A549 (cell line): Measurements from ENCODE around the gene THAP3. TPM values are rescaled to one million over a fixed set of nuclear protein-coding genes. Genes with fewer than 3 reads are reported as not detected.

Source experiments
- ATAC-seq, 2 experiments: fragments of 200-7000 bp in 1 of 2; fragments of >200 bp in 1 of 2; cut with Nextera tagmentation in 1 of 2; cut with Tn5 transposase in 1 of 2; 3 replicates each; pipeline versions ENCODE4 v1.8.0 to v1.9.1; 2018 to 2020; ENCODE audit warnings: mild to moderate bottlenecking in 1 of 2, moderate library complexity in 1 of 2
- CTCF ChIA-PET: fragments of 300-600 bp; sonication (Branson Sonifier 250); formaldehyde crosslinking; extraction: SDS; loops from one replicate; lab custom pipeline; 2021; ENCODE audit warnings: antibody characterized with exemption, inconsistent platforms; lab: Yijun Ruan, JAX
- POLR2A ChIA-PET: fragments of 350-600 bp; formaldehyde crosslinking; extraction: SDS; loops from one replicate; lab custom pipeline; 2021; ENCODE audit warnings: antibody characterized with exemption, inconsistent platforms; lab: Yijun Ruan, JAX
- DNase-seq, 2 experiments: peaks; one replicate each; pipeline versions ENCODE4 v3.0.0 to v3.0.0-alpha.2; 2011 to 2016; ENCODE audit warnings: low read depth in 1 of 2, low spot score in 1 of 2
- FAIRE-seq: peaks from 2 replicates; lab custom pipeline; 2011; peaks lifted over from hg19 to GRCh38; lab: Jason Lieb, UNC
- H3K27ac ChIP-seq, 2 experiments: fragments of >200 bp; sonication (Bioruptor Twin); formaldehyde crosslinking; 3 replicates each; pipeline ENCODE4 v1.5.1; 2016 to 2017
- H3K4me1 ChIP-seq: fragments of >200 bp; sonication (Bioruptor Twin); formaldehyde crosslinking; 3 replicates; pipeline ENCODE4 v1.6.1; 2016
- H3K4me2 ChIP-seq: fragments of >200 bp; sonication (Bioruptor Twin); formaldehyde crosslinking; 3 replicates; pipeline ENCODE4 v1.6.1; 2016
- H3K4me3 ChIP-seq: fragments of >200 bp; sonication (Bioruptor Twin); formaldehyde crosslinking; 3 replicates; pipeline ENCODE4 v1.5.1; 2016
- H3K9me3 ChIP-seq: fragments of >200 bp; sonication (Bioruptor Twin); formaldehyde crosslinking; 3 replicates; pipeline ENCODE4 v1.6.1; 2016
- BHLHE40 ChIP-seq: IDR thresholded peaks from 2 replicates; pipeline ENCODE4 v1.6.1; 2012; ENCODE audit warnings: low read depth, low read length, inconsistent platforms
- CBX2 ChIP-seq: fragments of 200-600 bp; sonication (generic); IDR thresholded peaks from 2 replicates; pipeline ENCODE4 v1.6.1; 2016; ENCODE audit warnings: low read depth, mild to moderate bottlenecking, borderline replicate concordance
- CEBPB ChIP-seq, 2 experiments: fragments of >200 bp in 1 of 2; sonication (Bioruptor Twin) in 1 of 2; formaldehyde crosslinking in 1 of 2; IDR thresholded peaks; 2 replicates each; pipeline ENCODE4 v1.6.1; 2012 to 2016
- EHF ChIP-seq: fragments of 250-450 bp; sonication (Bioruptor Pico); IDR thresholded peaks from 2 replicates; pipeline ENCODE4 v1.5.0; 2020; ENCODE audit warnings: mild to moderate bottlenecking
- EP300 ChIP-seq, 2 experiments: fragments of >200 bp; sonication (Bioruptor Twin); formaldehyde crosslinking; IDR thresholded peaks; 2 replicates in 1 of 2; 3 replicates in 1 of 2; pipeline ENCODE4 v1.6.1; 2016 to 2017
- FOSB ChIP-seq: fragments of 250-450 bp; sonication (Bioruptor Pico); IDR thresholded peaks from 2 replicates; pipeline ENCODE4 v1.5.0; 2020; ENCODE audit warnings: mild to moderate bottlenecking, moderate library complexity
- GATA3 ChIP-seq: IDR thresholded peaks from 2 replicates; pipeline ENCODE4 v1.6.1; 2012; ENCODE audit warnings: borderline replicate concordance
- HDAC2 ChIP-seq: fragments of 200-600 bp; sonication (generic); IDR thresholded peaks from 2 replicates; pipeline ENCODE4 v1.6.1; 2016
- HEYL ChIP-seq: fragments of 250-450 bp; sonication (Bioruptor Pico); IDR thresholded peaks from 2 replicates; pipeline ENCODE4 v1.8.0; 2021; ENCODE audit warnings: mild to moderate bottlenecking, moderate library complexity
- HMGXB4 ChIP-seq: fragments of 250-450 bp; sonication (Bioruptor Pico); IDR thresholded peaks from 2 replicates; pipeline ENCODE4 v1.5.0; 2021; ENCODE audit warnings: mild to moderate bottlenecking, moderate library complexity, borderline replicate concordance
- HOXB13 ChIP-seq: fragments of 250-450 bp; sonication (Bioruptor Pico); IDR thresholded peaks from 2 replicates; pipeline ENCODE4 v1.5.0; 2020; ENCODE audit warnings: low read depth, mild to moderate bottlenecking, moderate library complexity
- JUN ChIP-seq, 2 experiments: fragments of >200 bp; sonication (Bioruptor Twin); formaldehyde crosslinking; IDR thresholded peaks; 2 replicates in 1 of 2; 3 replicates in 1 of 2; pipeline ENCODE4 v1.6.1; 2016 to 2017
- JUNB ChIP-seq: fragments of >200 bp; sonication (Bioruptor Twin); formaldehyde crosslinking; IDR thresholded peaks from 2 replicates; pipeline ENCODE4 v1.6.1; 2016
- MAX ChIP-seq: IDR thresholded peaks from 2 replicates; pipeline ENCODE4 v1.6.1; 2012
- NFE2L2 ChIP-seq: fragments of 150-350 bp; conservative IDR thresholded peaks from 2 replicates; pipeline ENCODE4 v1.6.1; 2014; ENCODE audit warnings: low read length
- NR3C1 ChIP-seq: fragments of >200 bp; sonication (Bioruptor Twin); formaldehyde crosslinking; IDR thresholded peaks from 3 replicates; pipeline ENCODE4 v1.6.1; 2017
- POLR2AphosphoS2 ChIP-seq: conservative IDR thresholded peaks from 2 replicates; pipeline ENCODE4 v1.6.1; 2012; ENCODE audit warnings: low read length, improper control_type of control experiment, inconsistent platforms
- RAD21 ChIP-seq, 2 experiments: fragments of >200 bp in 1 of 2; sonication (Bioruptor Twin) in 1 of 2; formaldehyde crosslinking in 1 of 2; IDR thresholded peaks in 1 of 2; conservative IDR thresholded peaks in 1 of 2; 2 replicates in 1 of 2; 3 replicates in 1 of 2; pipeline ENCODE4 v1.6.1; 2012 to 2018; ENCODE audit warnings: inconsistent platforms in 1 of 2
- RFX5 ChIP-seq: fragments of 450-650 bp; IDR thresholded peaks from 2 replicates; pipeline ENCODE4 v1.7.1; 2014; ENCODE audit warnings: antibody characterized with exemption, mild to moderate bottlenecking, moderate library complexity
- SREBF2 ChIP-seq: fragments of 450-650 bp; IDR thresholded peaks from 2 replicates; pipeline ENCODE4 v1.6.1; 2014; ENCODE audit warnings: mild to moderate bottlenecking, moderate library complexity
- USF2 ChIP-seq: fragments of 450-650 bp; IDR thresholded peaks from 2 replicates; pipeline ENCODE4 v1.6.1; 2014; ENCODE audit warnings: antibody characterized with exemption
- ZNF302 ChIP-seq: fragments of 250-450 bp; sonication (Bioruptor Pico); IDR thresholded peaks from 2 replicates; pipeline ENCODE4 v1.9.0; 2021; ENCODE audit warnings: inconsistent platforms, mild to moderate bottlenecking, moderate library complexity
- ZSCAN20 ChIP-seq: fragments of 250-450 bp; sonication (Bioruptor Pico); IDR thresholded peaks from 2 replicates; pipeline ENCODE4 v1.8.0; 2022; ENCODE audit warnings: mild to moderate bottlenecking, moderate library complexity
- WGBS: methylation state at CpG from one replicate; pipeline ENCODE4 v1.1.6; 2017; ENCODE audit errors: missing lambda C conversion rate; 5-methylcytosine and 5-hydroxymethylcytosine counted together
- polyA plus RNA-seq, 4 experiments: library from polyadenylated mRNA; depleted of rRNA in 3 of 4; stranded (reverse); fragments of >200 nt; fragmentation: RNase III in 1 of 4; extraction: RNeasy Plus Mini Kit Qiagen cat#74134 plus additional on column Dnase treatment in 1 of 4; gene quantifications; 2 replicates in 3 of 4; 3 replicates in 1 of 4; pipeline ENCODE4 v1.2.3, GENCODE V29; 2011 to 2017
- TF ChIP-seq, protein P1 (sequence below): fragments of >200 bp; sonication (Bioruptor Twin); formaldehyde crosslinking; IDR thresholded peaks from 2 replicates; pipeline ENCODE4 v1.6.1; 2016
- TF ChIP-seq, protein P2 (sequence below): fragments of >200 bp; sonication (Bioruptor Twin); formaldehyde crosslinking; IDR thresholded peaks from 3 replicates; pipeline ENCODE4 v1.5.1; 2016
- TF ChIP-seq, protein P3 (sequence below): fragments of 150-350 bp; IDR thresholded peaks from 2 replicates; pipeline ENCODE4 v1.6.1; 2014; ENCODE audit warnings: low read depth, mild to moderate bottlenecking, low read length

Gene THAP3
- polyA plus RNA-seq, 2 of the 4 experiments (the other 2 are of a cell fraction): 6.5 to 12.0 TPM

DNA sequence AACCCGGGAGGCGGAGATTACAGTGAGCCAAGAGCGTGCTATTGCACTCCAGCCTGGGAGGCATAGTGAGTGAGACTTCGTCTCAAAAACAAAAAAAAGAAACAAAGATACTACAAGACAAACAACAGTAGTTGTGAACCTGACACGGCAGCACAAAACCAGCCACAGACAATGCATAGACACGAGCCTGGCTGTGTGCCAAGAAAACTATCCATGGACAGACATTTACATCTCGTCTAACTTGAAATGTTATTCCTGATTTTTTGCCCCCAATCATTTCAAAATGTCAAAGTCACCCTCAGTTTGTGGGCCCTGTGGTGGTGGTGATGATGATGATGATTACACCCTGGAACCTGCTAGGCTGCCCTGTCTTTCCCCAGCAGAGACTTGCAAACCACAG, 28.3 kb upstream of the THAP3 start:
- Histone ChIP-seq H3K27ac (no peak overlapping the region), H3K4me1 (peaks cover 13% of the 10 kb centered on the region; the same call in 2 of the 3 replicates), H3K4me2 (no peak overlapping the region), H3K9me3 (no peaks in the 10 kb centered on the region), H3K4me3 (no peak overlapping the region)
- DNase-seq (no peak), FAIRE-seq (no peak), ATAC-seq (no peak)
- WGBS: 77% methylated on average over 7 of the region's 7 CpGs
- ChIA-PET POLR2A (no interaction called here), CTCF (interaction anchor here (1.7 kb wide), 2 partner anchors 12 to 42 kb away, joined by 4 read pairs; partner anchors contain the start of genes NOL9 and TAS1R1)
- TF ChIP-seq CBX2 (no peak), HDAC2 (no peak), HEYL (CRISPR knock-in tag) (no peak), USF2 (no peak), CEBPB (IDR thresholded peaks at IDR 0.05) (no peak), ZSCAN20 (CRISPR knock-in tag) (no peak), EHF (CRISPR knock-in tag) (no peak), GATA3 (no peak), JUNB (no peak), EP300 (IDR thresholded peaks at IDR 0.05) (no peak), FOSB (CRISPR knock-in tag) (no peak), NR3C1 (no peak), MAX (no peak), ZNF302 (CRISPR knock-in tag) (no peak), POLR2AphosphoS2 (no peak), RFX5 (no peak), HOXB13 (CRISPR knock-in tag) (no peak), JUN (IDR thresholded peaks at IDR 0.05) (no peak)
- TF ChIP-seq, protein P1, sequence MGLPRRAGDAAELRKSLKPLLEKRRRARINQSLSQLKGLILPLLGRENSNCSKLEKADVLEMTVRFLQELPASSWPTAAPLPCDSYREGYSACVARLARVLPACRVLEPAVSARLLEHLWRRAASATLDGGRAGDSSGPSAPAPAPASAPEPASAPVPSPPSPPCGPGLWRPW: no peak
- TF ChIP-seq, protein P2, sequence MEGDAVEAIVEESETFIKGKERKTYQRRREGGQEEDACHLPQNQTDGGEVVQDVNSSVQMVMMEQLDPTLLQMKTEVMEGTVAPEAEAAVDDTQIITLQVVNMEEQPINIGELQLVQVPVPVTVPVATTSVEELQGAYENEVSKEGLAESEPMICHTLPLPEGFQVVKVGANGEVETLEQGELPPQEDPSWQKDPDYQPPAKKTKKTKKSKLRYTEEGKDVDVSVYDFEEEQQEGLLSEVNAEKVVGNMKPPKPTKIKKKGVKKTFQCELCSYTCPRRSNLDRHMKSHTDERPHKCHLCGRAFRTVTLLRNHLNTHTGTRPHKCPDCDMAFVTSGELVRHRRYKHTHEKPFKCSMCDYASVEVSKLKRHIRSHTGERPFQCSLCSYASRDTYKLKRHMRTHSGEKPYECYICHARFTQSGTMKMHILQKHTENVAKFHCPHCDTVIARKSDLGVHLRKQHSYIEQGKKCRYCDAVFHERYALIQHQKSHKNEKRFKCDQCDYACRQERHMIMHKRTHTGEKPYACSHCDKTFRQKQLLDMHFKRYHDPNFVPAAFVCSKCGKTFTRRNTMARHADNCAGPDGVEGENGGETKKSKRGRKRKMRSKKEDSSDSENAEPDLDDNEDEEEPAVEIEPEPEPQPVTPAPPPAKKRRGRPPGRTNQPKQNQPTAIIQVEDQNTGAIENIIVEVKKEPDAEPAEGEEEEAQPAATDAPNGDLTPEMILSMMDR: no peak

DNA sequence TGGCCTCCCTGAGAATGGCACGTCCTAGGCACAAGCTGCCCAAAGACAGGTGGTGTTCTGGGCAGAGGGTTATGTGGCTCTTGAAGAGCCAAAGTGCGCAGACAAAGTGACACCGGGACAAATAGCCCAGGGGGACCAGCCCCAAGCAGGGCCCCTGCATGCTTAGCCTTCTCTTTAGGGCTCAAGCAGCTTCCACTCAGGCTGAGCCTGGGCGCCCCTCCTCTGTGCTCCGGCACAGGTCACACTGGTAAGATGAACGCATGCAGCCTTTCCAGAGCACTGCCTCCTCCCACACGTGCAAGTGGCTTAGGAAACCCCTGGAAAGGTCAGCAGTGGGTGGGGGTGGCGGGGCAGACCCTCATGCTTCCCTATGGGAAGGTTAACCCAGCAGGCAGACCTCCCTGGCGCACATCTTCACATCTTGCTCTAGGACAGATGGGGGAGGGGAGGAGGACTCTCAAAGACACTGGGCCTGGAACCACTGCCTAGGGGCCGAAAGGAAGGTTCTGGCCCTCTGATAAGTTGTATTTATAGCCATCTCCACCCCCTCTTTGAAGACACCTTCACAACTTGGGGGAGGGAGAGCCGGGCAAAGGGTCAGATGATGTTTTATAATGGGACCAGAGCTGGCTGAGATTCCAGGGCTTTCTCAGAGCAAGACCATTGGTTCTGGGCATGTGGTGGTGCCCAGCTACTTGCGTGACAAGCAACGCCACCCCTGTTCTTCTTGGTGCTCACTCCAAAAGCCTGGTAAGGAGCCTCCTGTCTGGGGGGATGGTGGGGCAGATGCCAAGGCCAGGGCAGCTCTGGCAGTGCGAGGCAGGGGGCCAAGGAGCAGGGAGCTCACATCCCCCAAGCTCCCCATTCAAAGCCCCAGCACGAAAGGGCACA, 27.5 kb upstream of the THAP3 start:
- DNase-seq: no peak
- Histone ChIP-seq H3K9me3 (no peaks in the 10 kb centered on the region), H3K4me2 (no peak overlapping the region), H3K4me3 (no peak overlapping the region), H3K27ac (no peak overlapping the region), H3K4me1 (peaks cover 13% of the 10 kb centered on the region; the same call in 2 of the 3 replicates)
- 90% methylated on average over 7 of the region's 15 CpGs for WGBS
- FAIRE-seq: no peak
- no peak for ATAC-seq
- CTCF ChIA-PET: interaction anchor here (1.0 to 1.7 kb wide), 3 partner anchors 11 to 43 kb away, joined by 3 to 4 read pairs (median 4); partner anchors contain the start of genes NOL9 and TAS1R1
- POLR2A ChIA-PET: no interaction called here
- TF ChIP-seq, protein P2: no peak
- no peak for TF ChIP-seq HMGXB4 (CRISPR knock-in tag)
- TF ChIP-seq RAD21 (conservative IDR thresholded peaks at IDR 0.05 in 1 of 2, IDR thresholded peaks at IDR 0.05 in 1 of 2): no peak
- TF ChIP-seq BHLHE40: no peak
- no peak for TF ChIP-seq SREBF2
- TF ChIP-seq MAX: no peak
- TF ChIP-seq NFE2L2: no peak
- TF ChIP-seq, protein P3, sequence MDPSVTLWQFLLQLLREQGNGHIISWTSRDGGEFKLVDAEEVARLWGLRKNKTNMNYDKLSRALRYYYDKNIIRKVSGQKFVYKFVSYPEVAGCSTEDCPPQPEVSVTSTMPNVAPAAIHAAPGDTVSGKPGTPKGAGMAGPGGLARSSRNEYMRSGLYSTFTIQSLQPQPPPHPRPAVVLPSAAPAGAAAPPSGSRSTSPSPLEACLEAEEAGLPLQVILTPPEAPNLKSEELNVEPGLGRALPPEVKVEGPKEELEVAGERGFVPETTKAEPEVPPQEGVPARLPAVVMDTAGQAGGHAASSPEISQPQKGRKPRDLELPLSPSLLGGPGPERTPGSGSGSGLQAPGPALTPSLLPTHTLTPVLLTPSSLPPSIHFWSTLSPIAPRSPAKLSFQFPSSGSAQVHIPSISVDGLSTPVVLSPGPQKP: no peak
- TF ChIP-seq CBX2: no peak
- TF ChIP-seq, protein P1: no peak
- TF ChIP-seq RFX5: no peak
